ENCODE data around the gene RAB3B.
A peak's percentile ranks its signal among the peaks of the same experiment; 100 is the strongest.
"Not testable (repeated sequence)": the region's sequence is repeated elsewhere in the genome, so short reads cannot be mapped to it uniquely, and the experiment has no call there.

Gene RAB3B

DNA sequence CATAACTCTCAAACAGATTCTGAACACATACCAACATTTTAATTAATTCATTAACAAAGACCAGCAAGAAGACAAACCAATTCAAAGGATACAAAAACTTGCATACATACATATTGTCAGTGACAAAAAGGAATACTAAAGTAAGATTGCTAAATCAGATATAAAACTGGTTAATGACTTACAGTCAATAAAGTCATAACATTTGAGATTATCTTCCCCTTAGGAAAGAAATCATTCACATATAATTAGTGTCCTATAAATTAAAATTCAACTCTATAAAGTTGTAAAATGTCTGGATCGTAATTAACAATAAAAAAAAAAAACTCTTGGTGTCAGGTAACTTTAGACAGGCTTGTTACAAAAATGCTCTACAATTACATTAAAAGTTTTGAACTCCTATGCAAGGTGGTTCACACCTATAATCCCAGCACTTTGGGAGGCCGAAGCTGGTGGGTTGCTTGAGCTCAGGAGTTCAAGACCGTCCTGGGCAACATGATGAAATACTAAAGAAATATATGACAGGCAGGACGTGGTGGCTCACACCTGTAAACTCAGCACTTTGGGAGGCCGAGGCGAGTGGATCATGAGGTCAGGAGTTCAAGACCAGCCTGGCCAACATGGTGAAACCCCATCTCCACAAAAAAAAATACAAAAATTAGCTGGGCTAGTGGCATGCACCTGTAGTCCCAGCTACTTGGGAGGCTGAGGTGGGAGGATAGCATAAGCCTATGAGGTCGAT is 17.7 kb upstream of the RAB3B start:
- H3K9ac ChIP-seq (ENCODE audit: low read depth, low read length) = no peak overlapping the region; the same call in 1 of the 2 replicates
- H3K4me3 ChIP-seq (ENCODE audit: low read length) = no peak overlapping the region
- H3K9me3 ChIP-seq (ENCODE audit: insufficient read depth, low read depth, low read length) = no peaks in the 10 kb centered on the region
- peak overlapping the region; percentile 84 for H3K27ac ChIP-seq (ENCODE audit: low read depth, low read length)
- WGBS = 94% methylated on average over 6 of the region's 7 CpGs
- no peaks in the 10 kb centered on the region for H3K27me3 ChIP-seq (ENCODE audit: insufficient read depth, low read length)
- H3K4me1 ChIP-seq (ENCODE audit: insufficient read depth, low read length) = peaks cover 35% of the 10 kb centered on the region
- H3K36me3 ChIP-seq (ENCODE audit: insufficient read depth, low read length) = no peaks in the 10 kb centered on the region

DNA sequence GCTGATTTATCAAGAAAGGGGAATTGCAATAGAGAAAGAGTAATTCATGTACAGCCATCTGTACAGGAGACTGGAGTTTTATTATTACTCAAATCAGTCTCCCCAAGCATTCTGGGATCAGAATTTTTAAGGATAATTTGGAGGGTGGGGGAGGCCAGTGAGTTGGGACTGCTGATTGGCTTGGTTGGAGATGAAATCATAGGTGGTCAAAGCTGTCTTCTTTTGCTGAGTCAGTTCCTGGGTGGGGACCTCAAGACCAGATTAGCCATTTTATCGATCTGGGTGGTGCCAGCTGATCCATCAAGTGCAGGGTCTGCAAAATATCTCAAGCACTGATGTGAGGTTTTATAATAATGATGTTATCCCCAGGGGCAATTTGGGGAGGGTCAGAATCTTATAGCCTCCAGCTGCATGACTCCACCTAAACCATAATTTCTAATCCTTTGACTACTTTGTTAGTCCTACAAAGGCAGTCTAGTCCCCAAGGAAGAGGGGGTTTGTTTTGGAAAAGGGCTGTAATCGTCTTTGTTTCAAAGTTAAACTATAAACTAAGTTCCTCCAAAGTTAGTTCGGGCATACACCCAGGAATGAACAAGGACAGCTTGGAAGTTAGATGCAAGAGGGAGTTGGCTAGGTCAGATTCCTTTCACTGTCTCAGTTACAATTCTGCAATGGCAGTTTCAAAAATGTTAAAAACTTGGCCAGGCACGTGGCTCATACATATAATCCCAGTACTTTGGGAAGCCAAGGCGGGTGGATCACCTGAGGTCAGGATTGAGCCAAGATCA is 16.9 kb upstream of the RAB3B start:
- peak overlapping the region; percentile 1; the same call in 1 of the 2 replicates for H3K9ac ChIP-seq (ENCODE audit: low read depth, low read length)
- 82% methylated on average over 5 of the region's 5 CpGs for WGBS
- peak overlapping the region; percentile 84 for H3K27ac ChIP-seq (ENCODE audit: low read depth, low read length)
- no peaks in the 10 kb centered on the region for H3K27me3 ChIP-seq (ENCODE audit: insufficient read depth, low read length)
- no peak overlapping the region for H3K4me3 ChIP-seq (ENCODE audit: low read length)
- no peaks in the 10 kb centered on the region for H3K9me3 ChIP-seq (ENCODE audit: insufficient read depth, low read depth, low read length)
- H3K4me1 ChIP-seq (ENCODE audit: insufficient read depth, low read length) = peaks cover 35% of the 10 kb centered on the region
- H3K36me3 ChIP-seq (ENCODE audit: insufficient read depth, low read length) = no peaks in the 10 kb centered on the region

DNA sequence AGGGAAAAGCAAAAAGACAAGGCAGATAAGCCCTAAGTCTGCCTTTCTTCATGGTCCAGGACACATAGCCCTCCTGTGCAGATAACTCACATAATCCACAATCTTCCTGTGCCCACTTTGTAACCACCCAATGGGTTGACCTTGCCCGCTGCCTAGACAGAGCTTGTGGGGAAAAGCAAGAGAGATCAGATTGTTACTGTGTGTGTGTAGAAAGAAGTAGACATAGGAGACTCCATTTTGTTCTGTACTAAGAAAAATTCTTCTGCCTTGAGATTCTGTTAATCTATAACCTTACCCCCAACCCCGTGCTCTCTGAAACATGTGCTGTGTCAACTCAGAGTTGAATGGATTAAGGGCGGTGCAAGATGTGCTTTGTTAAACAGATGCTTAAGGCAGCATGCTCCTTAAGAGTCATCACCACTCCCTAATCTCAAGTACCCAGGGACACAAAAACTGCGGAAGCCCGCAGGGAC is 15.6 kb upstream of the RAB3B start:
- not testable (repeated sequence) for H3K9me3 ChIP-seq (ENCODE audit: insufficient read depth, low read depth, low read length); H3K27me3 ChIP-seq (ENCODE audit: insufficient read depth, low read length); H3K36me3 ChIP-seq (ENCODE audit: insufficient read depth, low read length); H3K4me3 ChIP-seq (ENCODE audit: low read length)
- Histone ChIP-seq H3K27ac (ENCODE audit: low read depth, low read length) (peak overlapping the region; percentile 93), H3K4me1 (ENCODE audit: insufficient read depth, low read length) (peaks cover 26% of the 10 kb centered on the region), H3K9ac (ENCODE audit: low read depth, low read length) (peak overlapping the region; percentile 59)
- WGBS = 30% methylated on average over 3 of the region's 5 CpGs

DNA sequence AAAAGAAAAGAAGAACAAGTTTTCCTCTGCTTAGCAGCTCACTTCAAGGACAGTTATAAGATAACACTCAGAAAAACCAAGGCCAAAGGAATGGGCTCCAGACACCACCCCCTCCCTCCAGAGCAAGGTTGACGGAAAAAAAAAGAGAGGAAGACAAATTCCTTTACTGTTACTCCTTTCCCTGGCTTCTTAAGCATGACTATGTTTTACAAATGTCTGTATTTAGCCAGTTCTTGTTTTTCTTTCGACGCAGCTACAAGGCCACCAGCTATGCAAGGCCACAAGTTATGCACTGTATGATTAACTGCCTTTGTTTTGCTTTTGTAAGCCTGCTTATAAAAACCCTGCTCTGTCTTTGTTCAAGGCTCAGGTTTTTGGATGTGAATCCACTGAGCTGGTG is 15.0 kb upstream of the RAB3B start:
- not testable (repeated sequence) for H3K27me3 ChIP-seq (ENCODE audit: insufficient read depth, low read length); H3K4me3 ChIP-seq (ENCODE audit: low read length); H3K9me3 ChIP-seq (ENCODE audit: insufficient read depth, low read depth, low read length); H3K36me3 ChIP-seq (ENCODE audit: insufficient read depth, low read length)
- Histone ChIP-seq H3K27ac (ENCODE audit: low read depth, low read length) (peak overlapping the region; percentile 93), H3K9ac (ENCODE audit: low read depth, low read length) (peak overlapping the region; percentile 37; the same call in 1 of the 2 replicates), H3K4me1 (ENCODE audit: insufficient read depth, low read length) (peaks cover 24% of the 10 kb centered on the region)
- WGBS = 20% methylated on average over 2 of the region's 3 CpGs

DNA sequence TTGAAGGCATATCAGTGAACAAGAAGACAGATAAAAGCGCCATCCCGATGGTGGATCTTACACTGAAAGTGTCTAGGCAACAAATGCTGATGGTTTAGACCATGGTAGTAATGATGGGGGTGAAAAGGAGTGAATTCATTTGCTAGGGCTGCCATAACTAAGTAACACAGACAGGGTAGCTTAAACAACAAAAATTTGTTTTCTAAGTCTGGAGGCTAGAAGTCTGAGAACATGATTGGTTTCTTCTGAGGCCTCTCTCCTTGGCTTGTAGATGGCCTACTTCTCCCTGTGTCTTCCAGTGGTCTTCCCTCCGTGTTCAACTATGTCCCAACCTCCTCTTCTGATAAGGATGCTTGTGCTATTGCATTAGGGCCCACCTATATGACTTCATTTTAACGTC is 13.4 kb upstream of the RAB3B start:
- no peak overlapping the region for H3K27ac ChIP-seq (ENCODE audit: low read depth, low read length)
- H3K36me3 ChIP-seq (ENCODE audit: insufficient read depth, low read length) = no peaks in the 10 kb centered on the region
- peaks cover 24% of the 10 kb centered on the region for H3K4me1 ChIP-seq (ENCODE audit: insufficient read depth, low read length)
- H3K9ac ChIP-seq (ENCODE audit: low read depth, low read length) = no peak overlapping the region
- no peaks in the 10 kb centered on the region for H3K9me3 ChIP-seq (ENCODE audit: insufficient read depth, low read depth, low read length)
- no peaks in the 10 kb centered on the region for H3K27me3 ChIP-seq (ENCODE audit: insufficient read depth, low read length)
- no peak overlapping the region for H3K4me3 ChIP-seq (ENCODE audit: low read length)
- 57% methylated on average over 3 of the region's 4 CpGs for WGBS

DNA sequence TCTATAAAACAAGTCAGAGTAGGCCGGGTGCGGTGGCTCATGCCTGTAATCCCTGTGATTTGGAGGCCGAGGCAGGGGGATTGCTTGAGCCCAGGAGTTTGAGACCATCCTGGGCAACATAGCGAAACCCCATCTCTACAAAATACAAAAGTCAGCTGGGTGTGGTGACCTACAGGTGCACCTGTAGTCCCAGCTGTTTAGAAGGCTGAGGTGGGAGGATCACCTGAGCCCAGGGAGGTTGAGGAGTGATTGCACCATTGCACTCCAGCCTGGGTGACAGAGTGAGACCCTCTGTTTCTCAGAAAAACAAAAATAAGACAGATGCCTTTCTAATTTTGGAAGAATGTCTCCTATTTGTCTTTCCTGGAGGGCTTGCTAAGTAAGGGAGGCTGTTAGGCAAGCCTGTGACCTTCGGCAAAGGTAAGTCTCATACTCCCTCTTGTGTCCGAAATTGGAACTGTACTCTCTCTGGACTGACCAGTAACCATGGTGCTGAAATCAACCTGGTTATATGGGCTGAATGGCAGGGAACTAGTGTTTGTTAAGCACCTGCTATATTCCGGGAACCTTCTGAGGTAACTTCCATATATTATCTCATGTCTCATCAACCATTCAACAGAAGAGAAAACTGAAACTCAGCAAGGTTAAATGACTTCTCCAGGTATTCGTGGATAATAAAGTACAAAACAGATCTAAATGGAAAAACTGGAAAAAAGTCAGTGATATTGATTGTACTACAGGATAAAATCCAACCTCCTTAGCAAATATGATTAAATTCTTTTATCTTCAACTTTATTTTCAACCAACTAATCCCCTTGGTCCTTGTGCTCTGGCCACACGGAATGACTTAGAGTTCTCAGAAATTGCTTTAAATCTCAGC is 11.8 kb upstream of the RAB3B start:
- Histone ChIP-seq H3K27ac (ENCODE audit: low read depth, low read length) (no peak overlapping the region), H3K27me3 (ENCODE audit: insufficient read depth, low read length) (no peaks in the 10 kb centered on the region), H3K4me1 (ENCODE audit: insufficient read depth, low read length) (peaks cover 22% of the 10 kb centered on the region), H3K9ac (ENCODE audit: low read depth, low read length) (no peak overlapping the region), H3K36me3 (ENCODE audit: insufficient read depth, low read length) (no peaks in the 10 kb centered on the region), H3K9me3 (ENCODE audit: insufficient read depth, low read depth, low read length) (no peaks in the 10 kb centered on the region), H3K4me3 (ENCODE audit: low read length) (no peak overlapping the region)
- WGBS = 60% methylated on average over 7 of the region's 9 CpGs

DNA sequence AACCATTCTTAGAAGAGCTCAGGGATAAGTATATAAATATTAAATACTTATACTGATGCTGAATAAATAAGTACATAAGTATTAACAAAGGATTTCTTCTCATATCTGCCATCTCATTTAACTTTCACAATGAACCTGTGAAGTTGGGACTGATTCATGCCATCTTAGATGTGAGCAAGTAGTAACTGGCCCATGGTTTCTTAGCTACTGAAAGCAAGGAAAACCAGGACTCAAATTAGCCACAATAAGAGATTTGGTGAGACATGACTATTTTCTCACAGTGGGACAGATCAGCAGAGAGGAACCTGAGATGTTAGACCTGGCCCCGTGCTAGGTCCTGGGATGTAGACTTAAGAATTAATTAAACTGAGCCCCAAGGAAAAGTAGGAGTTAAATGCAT is 8.2 kb upstream of the RAB3B start:
- Histone ChIP-seq H3K27ac (ENCODE audit: low read depth, low read length) (no peak overlapping the region), H3K4me3 (ENCODE audit: low read length) (no peak overlapping the region), H3K36me3 (ENCODE audit: insufficient read depth, low read length) (no peaks in the 10 kb centered on the region), H3K9ac (ENCODE audit: low read depth, low read length) (no peak overlapping the region), H3K27me3 (ENCODE audit: insufficient read depth, low read length) (no peaks in the 10 kb centered on the region), H3K4me1 (ENCODE audit: insufficient read depth, low read length) (peaks cover 10% of the 10 kb centered on the region), H3K9me3 (ENCODE audit: insufficient read depth, low read depth, low read length) (no peaks in the 10 kb centered on the region)
- WGBS = 91% methylated on average over 1 of the region's 1 CpG

DNA sequence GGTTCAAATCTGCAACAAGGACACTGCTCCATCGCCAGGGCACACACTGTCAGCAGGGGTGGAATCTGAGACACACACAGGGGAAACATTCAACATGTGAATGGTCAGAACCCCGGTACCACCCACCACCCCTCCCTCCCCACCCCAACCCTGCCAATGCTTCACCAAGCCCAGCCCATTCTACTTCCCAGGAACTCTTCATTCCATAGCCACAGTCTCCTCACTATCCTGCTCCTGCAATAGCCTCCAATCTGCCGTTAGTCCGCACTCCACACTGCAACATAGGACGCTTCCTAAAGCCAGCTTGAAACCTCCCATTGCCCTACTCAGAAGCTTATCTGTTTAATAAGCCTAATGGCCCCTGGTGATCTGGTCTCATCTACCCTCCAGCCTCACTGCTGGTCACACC is 7.5 kb upstream of the RAB3B start:
- 29% methylated on average over 5 of the region's 5 CpGs for WGBS
- no peak overlapping the region for H3K27ac ChIP-seq (ENCODE audit: low read depth, low read length)
- H3K4me1 ChIP-seq (ENCODE audit: insufficient read depth, low read length) = peaks cover 10% of the 10 kb centered on the region
- H3K36me3 ChIP-seq (ENCODE audit: insufficient read depth, low read length) = no peaks in the 10 kb centered on the region
- H3K9ac ChIP-seq (ENCODE audit: low read depth, low read length) = no peak overlapping the region
- H3K4me3 ChIP-seq (ENCODE audit: low read length) = no peak overlapping the region
- H3K9me3 ChIP-seq (ENCODE audit: insufficient read depth, low read depth, low read length) = no peaks in the 10 kb centered on the region
- H3K27me3 ChIP-seq (ENCODE audit: insufficient read depth, low read length) = no peaks in the 10 kb centered on the region

DNA sequence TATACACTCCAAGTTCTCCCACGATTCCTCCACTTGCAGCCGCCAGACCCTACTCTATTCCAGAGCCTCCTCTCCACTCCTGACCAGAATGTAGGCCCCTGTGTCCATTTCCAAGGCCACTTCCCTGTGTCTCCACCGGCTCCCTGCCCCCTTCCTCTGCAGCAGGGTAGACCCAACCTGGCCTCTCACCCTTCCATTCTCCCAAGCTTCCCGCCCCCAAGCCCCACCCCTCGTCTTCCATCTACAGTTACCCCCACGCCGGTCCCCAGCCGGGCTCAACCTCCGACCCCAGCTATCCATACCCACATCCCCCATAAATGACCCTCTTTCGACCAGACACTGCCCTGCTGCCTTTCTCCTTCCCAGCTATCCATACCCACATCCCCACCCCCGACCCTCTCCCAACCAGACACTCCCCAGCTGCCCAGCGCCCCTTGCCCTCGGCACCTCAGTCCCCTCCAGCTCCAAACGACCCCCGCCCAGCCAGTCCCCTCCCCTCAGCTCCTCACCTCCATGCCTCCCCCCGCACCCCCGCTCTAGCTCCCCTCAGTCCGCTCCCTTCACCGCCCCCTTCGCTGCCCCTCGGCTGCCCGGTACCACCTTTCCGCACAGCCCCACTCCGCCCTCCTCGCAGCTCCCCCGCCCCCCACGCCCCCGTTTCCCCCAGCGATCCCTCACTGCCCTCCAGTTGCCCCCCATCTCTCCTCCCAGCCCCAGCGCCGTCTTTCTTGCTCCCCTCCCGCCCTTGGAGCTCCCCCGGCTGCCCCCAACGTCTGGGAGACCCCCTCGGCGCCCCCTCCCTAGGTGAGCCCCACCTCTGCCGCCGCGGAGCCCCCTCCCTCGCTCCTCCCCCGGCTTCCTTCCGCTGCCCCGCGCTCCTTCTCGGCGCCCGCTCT is 670 bp downstream of the RAB3B start:
- 0 out of 2 replicates have a peak, but pooled peaks cover 8% of the 10 kb centered on the region for H3K36me3 ChIP-seq (ENCODE audit: insufficient read depth, low read length)
- 4% methylated on average over 42 of the region's 47 CpGs for WGBS
- peak overlapping the region; percentile 69 for H3K4me3 ChIP-seq (ENCODE audit: low read length)
- peak overlapping the region; percentile 69; the same call in 1 of the 2 replicates for H3K27ac ChIP-seq (ENCODE audit: low read depth, low read length)
- H3K9me3 ChIP-seq (ENCODE audit: insufficient read depth, low read depth, low read length) = no peaks in the 10 kb centered on the region
- H3K4me1 ChIP-seq (ENCODE audit: insufficient read depth, low read length) = no peaks in the 10 kb centered on the region; the same call in 1 of the 2 replicates
- 0 out of 2 replicates have a peak, but pooled peaks cover 2% of the 10 kb centered on the region for H3K27me3 ChIP-seq (ENCODE audit: insufficient read depth, low read length)
- H3K9ac ChIP-seq (ENCODE audit: low read depth, low read length) = peak overlapping the region; percentile 70

DNA sequence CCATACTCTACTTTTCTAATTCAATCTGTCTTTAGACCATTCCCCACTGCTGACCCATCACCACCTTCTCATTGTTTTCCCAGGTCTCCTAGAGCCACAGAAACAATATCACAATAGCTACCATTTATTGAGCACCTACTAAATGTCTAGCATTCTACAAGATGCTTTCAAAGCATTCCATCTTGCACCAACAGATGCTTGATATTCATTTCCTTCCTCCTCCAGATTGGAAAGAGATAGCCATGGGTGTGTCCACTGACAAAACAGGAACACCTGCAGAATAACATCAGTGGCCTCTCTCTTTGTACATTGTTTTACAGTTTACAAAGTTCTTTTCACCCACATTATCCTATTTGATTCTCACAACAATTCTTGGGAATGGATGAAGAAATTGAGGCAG is 2.2 kb downstream of the RAB3B start:
- 0 out of 2 replicates have a peak, but pooled peaks cover 2% of the 10 kb centered on the region for H3K27me3 ChIP-seq (ENCODE audit: insufficient read depth, low read length)
- no peaks in the 10 kb centered on the region for H3K9me3 ChIP-seq (ENCODE audit: insufficient read depth, low read depth, low read length)
- H3K36me3 ChIP-seq (ENCODE audit: insufficient read depth, low read length) = 0 out of 2 replicates have a peak, but pooled peaks cover 11% of the 10 kb centered on the region
- H3K4me3 ChIP-seq (ENCODE audit: low read length) = no peak overlapping the region
- no peaks in the 10 kb centered on the region; the same call in 1 of the 2 replicates for H3K4me1 ChIP-seq (ENCODE audit: insufficient read depth, low read length)
- no peak overlapping the region for H3K9ac ChIP-seq (ENCODE audit: low read depth, low read length)
- H3K27ac ChIP-seq (ENCODE audit: low read depth, low read length) = no peak overlapping the region
